NCI-H510A treated with DMSO at 0.1 percent for 48 hours (cell line): ENCODE measurements around the gene NR1H4.
A peak's percentile ranks its signal among the peaks of the same experiment; 100 is the strongest.
"Not testable (repeated sequence)": the region's sequence is repeated elsewhere in the genome, so short reads cannot be mapped to it uniquely, and the experiment has no call there.

Experiments
- DNase-seq: peaks from one replicate; lab custom pipeline; 2025; lab: John Stamatoyannopoulos, UW

Gene NR1H4

DNA sequence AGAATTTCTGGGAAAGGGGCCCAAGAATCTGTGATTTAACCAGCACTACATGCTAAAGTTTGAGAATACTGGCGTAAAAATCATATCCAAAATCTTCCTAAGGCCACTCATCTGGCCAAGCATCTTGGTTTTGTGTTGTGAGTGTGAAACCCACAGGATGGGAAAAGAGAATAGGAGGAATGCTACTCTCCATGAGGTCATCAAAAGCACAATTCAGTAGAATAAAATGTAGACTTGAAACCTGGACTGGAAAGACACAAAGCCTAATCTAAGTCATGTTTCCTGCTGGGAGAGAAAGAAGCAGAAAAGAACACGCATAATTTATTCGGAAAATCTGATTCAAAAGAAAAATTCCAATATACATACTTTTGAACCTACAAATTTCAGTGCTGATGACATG is 42.3 kb downstream of the NR1H4 start:
- no peak for DNase-seq

DNA sequence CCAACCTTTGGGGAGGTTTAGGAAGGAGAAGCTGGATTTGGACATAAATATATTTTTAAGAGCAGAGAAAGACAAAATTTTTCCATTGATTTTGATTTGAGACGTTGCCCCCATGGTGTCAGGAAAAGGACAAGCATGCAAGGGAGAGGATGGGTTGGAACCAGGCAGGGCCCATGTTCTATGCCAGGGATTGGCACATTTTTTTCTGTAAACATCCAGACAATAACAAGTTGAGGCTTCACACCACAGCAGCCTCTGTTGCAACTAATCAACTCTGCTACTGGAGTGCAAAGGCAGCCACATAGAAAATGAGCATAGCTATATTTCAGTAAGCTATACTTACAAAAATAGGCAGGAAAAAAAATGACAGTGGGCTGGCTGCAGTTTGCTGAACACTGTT is 44.7 kb downstream of the NR1H4 start:
- DNase-seq, result no peak

- no peak for DNase-seq
Observed at GRCh38 chr12:100520048-100520769, 46.5 kb downstream of the NR1H4 start.

- no peak for DNase-seq
Observed at GRCh38 chr12:100521958-100522357, 48.3 kb downstream of the NR1H4 start.

DNA sequence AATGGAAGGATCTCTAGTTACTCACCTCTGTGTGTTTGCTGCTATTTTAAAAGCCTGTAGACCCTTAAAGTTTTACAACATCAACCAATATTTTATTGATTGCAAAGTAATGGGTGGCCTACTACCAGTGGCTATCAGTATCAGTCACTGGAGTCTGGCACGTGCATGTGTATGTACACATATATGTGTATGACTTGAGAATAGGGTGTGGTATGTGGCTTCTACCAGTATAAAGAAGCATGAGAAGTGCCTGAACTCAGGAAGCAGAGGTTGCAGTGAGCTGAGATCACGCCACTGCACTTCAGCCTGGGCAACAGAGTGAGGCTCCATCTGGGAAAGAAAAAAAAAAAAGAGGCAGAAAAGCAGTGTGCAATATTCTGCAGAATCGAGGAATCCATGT is 54.4 kb downstream of the NR1H4 start:
- DNase-seq, result no peak

- DNase-seq, result no peak
Observed at GRCh38 chr12:100528471-100529127, 54.9 kb downstream of the NR1H4 start.

DNA sequence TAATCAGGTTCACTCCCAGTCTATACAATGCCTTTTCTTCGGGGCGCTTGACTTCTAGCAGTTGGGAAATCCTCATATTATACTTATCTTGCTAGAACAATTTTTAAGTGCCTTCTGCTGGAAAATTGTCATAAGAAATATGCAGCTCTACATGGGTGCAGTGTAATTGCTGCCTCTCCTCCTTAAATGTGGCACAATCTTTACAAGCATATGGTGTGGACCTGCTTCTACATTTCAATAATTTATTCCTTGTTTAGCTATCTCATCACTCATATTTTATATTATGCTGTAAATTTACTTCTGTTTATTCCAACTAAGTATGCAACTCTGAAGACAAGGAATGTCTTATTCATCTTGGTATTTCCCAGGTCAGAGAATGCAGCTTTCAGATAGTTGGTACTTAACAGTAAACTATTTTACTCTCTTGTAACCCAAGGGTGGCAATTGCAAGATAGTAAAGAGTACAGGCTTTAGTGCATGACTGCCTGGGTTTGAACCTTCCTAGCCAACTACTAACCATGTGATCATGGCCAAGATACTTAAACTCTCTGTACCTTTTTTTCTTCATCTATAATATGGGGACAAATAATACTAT is 56.2 kb downstream of the NR1H4 start:
- DNase-seq, result no peak

DNA sequence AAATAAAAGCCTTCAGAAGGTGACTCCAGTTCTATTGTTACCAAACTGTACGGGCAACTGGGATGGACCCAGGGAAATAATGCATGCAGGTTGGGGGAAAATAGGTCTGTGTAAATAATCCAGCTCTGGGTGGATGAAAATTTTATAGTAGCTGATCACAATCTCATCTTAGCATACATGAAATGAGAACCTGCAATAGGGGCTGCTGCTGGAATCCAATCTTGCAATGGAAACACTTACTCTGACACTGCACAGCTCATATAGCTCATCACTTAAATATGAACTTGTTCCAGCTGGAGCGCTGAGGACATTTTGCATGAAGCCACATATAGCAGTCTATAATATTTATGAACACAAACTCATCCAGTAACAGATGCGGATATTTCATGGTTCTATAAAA is 59.7 kb downstream of the NR1H4 start:
- no peak for DNase-seq

GRCh38 chr12:100534625-100535227 is 61.1 kb downstream of the NR1H4 start:
- DNase-seq, result no peak

DNA sequence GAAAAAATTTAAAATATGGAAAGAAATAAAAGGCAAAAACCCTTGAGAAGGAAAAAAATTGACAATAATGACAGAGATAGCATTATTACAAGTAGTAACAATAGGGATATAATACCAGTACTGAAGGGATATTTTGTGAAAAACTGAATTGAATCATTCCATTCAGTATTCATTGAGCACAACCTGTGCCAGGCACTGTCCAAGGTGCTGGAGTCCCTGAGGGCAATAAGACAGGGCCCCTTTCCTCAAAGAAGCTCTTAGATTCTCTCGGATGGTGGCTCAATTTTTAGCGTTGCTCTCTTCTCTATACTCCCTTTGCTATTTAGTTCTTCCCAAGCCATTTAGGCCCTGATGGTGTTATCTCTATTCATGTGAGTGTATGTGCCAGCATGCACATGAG is 65.5 kb downstream of the NR1H4 start:
- no peak for DNase-seq

DNA sequence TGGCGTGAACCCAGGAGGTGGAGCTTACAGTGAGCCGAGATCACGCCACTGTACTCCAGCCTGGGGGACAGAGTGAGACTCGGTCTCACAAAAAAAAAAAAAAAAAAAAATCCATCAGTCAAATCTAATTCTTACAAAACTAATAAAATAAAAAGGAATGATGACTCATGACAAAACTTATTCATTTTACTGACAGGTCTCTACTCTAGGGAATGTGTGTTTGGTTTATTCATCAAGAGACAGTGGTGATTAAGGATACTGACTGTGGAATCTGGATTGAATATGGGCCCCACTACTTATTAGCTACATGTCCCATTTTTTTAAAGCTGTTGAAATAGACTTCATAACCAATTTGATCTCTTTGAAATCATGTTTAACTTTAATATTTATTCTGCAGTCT is 70.5 kb downstream of the NR1H4 start:
- no peak for DNase-seq

- no peak for DNase-seq
Observed at GRCh38 chr12:100545092-100545491, 71.4 kb downstream of the NR1H4 start.

DNA sequence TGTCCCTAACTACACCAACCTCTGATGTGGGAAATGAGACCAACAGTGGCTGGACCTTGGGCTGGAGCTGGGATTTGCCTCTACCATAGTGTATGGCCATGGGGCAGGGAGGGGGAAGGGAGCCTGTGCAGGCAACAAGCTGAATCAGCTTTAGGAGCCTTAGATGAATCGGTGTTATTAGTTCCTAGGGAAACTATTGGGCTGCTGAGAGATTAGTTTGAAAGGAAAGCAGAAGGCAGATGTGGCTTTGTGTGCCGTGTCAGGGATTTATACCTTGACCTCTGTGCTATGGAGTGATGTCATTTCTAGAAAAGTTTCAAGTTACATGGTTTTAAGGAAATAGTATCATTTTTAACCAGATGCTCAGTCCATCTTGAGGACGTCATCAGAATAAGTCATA is 80.3 kb downstream of the NR1H4 start:
- no peak for DNase-seq

GRCh38 chr12:100554608-100555077 is 81.0 kb downstream of the NR1H4 start:
- peak; percentile 37 for DNase-seq

DNA sequence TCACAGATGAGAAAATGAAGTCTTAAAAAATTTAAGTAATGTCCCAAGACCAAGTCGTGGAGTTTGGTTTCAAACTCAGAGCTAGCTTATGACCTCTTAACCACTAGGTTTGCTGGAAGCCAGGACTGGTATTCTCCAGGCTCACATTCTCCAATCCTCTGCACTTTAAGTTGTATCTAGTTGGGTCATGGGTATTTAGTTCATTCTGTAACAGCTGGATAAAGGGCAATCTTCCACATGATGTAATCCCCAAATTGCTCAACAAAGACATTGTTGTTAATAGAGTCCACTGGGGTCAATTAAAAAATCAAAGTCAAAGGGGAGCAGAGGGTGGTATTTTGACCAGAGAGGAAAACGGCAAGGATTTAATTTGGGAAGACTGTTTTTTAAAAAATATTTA is 82.1 kb downstream of the NR1H4 start:
- no peak for DNase-seq

DNA sequence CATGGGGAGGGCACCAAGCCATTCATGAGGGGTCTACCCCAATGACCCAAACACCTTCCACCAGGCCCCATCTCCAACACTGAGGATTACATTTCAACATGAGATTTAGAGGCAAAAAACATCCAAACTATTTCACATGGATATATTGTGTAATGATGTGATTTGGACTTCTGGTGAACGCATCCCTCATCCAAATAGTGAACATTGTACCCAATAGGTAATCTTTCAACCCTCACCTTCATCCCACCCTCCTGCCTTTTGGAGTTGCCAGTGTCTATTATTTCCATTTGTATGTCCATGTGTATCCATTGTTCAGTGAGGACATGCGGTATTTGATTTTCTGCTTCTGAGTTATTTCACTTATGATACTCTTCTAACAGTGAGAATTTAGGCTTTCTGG is 83.7 kb downstream of the NR1H4 start:
- DNase-seq, result no peak

- DNase-seq, result not testable (repeated sequence)
Observed at GRCh38 chr12:100559261-100559660, 85.6 kb downstream of the NR1H4 start.

DNA sequence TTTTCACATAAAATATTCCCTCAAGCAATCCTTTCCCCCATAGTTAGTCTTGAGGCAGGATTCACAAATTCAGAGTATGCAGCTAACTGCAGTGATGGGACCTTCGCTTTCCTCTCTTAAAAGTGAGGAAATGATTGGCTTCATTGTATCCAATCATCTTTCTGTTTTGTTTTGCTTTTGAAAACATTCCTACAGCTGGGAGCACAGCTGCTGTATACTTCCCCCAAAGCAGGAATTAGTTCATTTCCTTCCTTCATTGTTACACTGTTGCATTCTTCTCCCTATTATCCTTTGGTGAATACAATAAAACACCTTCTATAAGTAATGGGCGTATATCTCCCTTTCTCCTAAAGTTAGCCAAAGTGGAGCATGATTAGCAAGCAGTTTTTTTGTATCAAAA is 90.4 kb downstream of the NR1H4 start:
- no peak for DNase-seq

- no peak for DNase-seq
Observed at GRCh38 chr12:100564905-100565467, 91.3 kb downstream of the NR1H4 start.

DNA sequence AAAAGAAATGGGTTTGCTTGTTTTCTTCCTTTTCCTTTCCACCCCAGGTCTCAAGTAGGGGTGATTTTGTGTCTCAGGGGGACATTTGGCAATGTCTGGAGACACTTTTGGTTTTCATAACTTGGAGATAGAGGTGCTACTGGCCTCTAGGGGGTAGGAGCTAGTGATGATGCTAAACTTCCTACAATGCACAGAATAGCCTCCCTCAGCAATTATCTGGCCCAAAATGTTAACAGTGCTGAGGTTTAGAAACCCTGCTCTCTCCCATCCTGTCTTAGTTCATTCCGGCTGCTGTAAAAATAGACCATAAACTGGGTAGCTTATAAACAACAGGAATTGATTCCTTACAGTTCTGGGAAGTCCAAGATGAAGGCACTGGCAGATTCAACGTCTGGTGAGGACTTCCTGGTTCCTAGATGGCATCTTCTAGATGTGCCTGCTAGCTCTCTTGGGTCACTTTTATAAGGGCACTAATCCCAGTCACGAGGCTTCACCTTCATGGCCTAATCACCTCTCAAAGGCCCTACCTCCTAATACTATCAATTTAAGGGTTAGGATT is 92.4 kb downstream of the NR1H4 start:
- no peak for DNase-seq

DNA sequence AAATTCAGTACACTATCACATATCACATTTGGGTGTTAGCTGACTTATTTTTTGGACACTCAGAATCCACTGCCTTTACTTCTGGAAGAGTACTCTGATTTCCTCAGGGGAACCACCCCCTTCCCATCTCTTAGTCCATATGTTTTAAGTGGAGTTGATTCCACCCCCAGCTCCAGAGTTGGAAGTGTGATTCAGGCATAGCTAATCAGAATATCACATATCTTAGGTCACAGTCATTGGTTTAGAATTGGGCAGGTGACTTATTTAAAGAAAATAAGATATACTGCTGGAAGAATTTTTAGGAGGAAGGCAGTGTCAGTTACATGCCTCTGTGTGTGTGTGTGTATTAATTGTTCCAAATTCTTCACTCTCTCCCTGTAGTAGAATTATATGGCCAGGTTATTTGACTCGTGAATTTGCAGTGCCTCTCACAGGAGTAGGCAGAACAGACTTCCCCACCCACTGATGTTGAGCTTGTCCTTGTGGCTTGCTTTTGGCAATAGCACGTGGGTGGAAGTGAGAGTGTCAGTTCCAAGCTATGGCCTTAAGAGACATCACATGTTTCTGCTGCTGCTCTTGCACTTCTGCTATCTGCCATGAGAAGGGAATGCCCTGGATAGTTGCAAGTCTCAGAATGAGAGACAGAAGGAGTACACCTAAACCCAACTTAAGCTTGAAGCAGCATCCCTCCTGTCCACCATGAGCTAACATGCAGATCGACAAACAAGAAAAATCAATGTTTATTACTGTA is 93.4 kb downstream of the NR1H4 start:
- DNase-seq, result no peak

- no peak for DNase-seq
Observed at GRCh38 chr12:100567945-100568344, 94.3 kb downstream of the NR1H4 start.
